CD4-positive, alpha-beta T cell treated with Interleukin-10 for 1 hour (primary cell): Measurements from ENCODE around the gene CD2.

Experiments used
- DNase-seq: peaks from one replicate; pipeline ENCODE4 v3.0.0-alpha.2; 2020

The CD2 gene

DNA sequence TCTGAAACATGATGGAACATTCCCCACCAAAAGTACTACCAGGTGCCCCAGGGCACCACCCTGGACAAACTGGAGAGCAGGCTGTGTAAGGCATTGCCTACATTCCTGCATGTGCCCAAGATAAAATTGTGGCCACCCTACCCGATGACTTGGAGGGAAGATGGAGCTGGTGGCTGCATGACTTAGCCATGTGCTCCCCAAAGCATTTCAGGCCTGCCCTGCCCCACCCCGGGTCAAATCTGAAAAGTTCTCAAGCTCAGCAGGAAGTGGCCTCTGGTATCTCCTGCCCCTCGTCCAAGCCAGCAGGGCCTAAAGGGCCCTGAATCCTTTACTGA, 8.5 kb downstream of the CD2 start:
- no peak for DNase-seq

DNA sequence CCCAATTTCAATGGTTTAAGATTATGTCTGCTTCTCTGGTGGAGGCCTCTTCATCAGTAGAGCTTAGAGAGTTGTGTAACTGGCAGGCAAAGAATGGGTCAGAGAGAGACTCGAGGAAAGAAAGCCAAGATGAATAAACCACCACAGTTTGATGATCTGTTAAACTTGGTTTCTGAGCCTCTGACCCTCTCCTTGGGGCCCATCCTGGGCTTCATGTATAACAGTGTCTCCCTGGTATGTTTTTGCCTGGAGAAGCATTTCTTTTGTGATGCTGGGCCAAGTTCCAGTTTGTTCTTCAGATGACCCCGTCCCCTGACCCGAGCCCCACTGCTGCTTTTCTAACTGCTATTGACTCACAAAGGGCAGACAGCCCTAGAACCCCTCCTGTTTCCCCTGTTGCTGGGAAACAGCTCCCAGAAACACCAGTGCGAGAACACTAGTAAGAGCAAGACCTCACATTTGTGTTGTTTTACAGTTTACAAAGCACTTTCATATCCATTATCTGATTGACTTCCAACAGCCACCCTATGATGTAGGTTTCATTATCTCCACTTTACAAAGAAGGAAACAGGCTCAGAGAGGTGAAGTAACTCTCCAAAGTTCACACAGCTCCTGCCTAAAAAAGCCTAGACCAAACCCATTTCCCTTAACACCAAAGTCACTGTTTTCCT, 9.0 kb downstream of the CD2 start:
- peak; percentile 77 for DNase-seq

DNA sequence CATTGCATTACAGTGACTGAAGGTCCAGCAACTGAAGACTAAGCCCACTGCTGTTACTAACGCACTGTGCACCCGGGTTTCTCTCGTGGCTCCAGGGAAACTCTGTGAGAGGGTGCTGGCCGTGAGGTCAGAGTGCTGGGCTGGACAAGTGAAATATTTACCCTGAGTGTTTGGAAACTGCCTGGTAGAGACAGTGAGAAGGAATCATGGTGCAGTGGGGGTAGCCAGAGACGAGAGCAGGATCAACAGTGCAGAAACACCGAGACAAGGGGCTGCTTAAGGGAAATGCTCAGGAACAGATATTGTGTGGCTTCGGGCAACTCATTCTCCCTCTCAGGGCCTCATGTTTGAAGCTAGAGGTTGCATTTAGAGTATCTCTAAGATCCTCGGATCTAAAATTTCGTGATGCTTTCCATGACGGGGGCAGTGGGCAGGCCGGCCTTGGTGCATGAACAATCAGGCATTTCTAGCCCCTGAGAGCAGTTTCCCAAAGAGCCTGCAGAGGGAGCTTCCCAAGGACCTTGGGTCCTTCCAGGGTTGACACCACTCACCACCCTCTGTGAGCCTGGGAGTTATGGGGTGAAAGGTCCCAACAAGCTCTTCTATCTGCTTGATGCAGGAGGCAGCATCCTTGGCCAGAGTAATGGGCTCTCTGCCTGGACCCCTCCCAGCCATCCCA, 9.7 kb downstream of the CD2 start:
- DNase-seq, result peak; percentile 66

DNA sequence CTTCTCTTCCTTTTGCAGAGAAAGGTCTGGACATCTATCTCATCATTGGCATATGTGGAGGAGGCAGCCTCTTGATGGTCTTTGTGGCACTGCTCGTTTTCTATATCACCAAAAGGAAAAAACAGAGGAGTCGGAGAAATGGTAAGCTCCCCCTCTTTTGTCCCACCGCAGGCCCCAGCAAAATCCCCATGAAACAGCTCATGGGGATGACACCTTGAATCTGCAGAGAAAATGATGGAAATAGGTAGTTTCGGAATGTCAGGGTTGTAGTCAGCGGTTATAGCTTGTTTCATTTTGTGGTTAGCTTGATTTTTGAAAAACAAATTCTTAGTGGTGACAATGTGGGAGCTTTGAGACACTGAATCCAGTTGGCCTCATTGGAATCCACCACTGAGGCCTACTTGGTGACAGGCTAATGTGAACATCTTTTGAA, 10.3 kb downstream of the CD2 start:
- peak; percentile 75 for DNase-seq

DNA sequence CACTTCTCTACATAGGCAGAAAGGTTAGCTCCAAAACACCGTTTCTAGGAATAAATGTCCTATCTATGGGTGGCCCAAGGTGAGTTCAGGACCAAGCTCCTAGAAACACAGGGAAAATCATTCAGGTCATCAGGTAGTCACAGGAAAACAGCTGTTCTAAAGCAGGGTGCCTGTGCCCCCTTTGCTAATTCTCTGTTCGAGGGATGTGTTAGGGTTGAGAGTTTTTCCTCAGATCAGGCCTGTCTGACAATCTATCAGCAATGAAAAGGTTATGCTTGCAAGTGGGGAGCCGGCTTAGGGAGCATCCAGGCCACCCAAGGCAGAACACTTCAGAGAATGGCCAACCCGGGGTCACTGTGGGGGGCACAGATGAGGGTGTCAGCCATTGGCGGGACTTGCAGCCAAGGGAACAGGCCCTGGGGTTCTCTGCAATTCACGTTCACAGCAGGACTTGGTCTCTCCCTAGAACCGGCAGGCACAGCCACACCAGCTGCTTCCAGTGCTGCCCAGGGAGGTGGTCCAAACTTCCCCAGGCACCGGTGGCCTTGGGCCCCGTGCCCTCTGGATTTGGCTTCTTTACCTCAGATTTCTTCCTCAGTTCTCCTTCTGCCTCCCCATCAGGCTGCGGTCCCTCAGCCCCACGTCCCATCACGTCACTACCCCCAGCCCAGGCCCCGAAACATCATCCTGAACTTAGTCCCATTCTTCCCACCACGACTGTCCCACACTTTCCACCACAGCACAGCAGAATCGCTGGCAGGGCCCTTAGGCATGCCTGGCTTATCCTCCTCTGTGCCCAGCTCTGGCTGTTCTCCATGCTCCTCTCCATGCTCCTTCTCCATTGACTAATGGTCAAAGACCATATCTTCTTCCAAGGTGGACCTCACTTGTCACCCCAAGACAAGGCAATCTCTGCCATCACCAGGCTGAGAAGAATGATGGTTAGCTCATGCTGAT, 11.0 kb downstream of the CD2 start:
- DNase-seq, result no peak

DNA sequence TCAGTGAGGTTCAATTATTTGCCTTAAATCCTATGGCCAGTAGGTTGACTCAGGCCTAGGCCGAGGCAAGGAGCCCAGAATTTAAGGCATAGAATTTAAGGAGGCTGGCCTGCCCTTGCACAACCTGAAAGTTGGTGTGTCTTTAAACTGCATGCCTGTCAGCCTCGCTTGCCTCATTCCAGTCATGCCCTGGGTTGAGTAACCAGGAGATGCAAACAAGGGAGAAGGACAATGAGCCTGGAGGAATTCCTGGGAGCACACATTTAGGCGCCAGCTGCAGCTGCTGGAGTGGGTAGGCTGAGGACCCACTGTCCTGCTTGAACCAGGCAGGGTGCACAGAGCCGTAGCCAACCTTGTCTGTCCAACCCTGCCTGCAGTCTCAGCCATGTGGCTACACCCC, 11.7 kb downstream of the CD2 start:
- no peak for DNase-seq

DNA sequence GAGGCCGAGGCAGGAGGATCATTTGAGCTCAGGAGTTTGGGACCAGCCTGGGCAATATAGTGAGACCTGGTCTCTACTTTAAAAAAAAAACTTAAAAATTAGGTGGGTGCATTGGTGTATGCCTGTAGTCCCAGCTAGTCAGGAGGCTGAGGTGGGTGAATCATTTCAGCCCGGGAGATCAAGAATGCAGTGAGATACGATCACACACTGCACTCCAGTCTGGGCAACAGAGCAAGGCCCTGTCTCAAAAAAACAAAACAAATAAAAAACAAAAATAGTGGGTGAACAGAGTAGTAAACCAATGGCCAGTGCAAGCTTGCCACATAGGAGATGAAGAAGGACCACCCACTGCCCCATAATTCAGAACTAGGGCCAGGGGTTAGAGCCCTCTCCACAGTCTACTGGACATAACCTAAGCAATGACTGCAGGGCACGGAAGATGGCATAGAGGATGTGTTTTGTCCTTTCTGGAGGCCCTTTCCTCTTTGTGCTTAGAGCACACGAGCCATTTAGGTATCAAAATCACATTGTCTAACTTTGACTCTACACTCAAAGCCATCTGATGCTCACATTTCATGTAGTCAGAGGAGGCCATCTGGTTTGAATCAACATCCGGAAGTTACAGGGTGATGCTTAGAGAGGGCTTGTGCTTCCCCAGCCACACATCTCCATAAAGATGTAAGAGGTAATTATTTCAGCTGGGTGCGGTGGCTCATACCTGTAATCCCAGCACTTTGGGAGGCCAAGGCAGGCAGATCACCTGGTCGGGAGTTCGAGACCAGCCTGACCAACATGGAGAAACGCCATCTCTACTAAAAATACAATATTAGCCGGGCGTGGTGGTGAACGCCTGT, 12.6 kb downstream of the CD2 start:
- DNase-seq, result peak; percentile 69

DNA sequence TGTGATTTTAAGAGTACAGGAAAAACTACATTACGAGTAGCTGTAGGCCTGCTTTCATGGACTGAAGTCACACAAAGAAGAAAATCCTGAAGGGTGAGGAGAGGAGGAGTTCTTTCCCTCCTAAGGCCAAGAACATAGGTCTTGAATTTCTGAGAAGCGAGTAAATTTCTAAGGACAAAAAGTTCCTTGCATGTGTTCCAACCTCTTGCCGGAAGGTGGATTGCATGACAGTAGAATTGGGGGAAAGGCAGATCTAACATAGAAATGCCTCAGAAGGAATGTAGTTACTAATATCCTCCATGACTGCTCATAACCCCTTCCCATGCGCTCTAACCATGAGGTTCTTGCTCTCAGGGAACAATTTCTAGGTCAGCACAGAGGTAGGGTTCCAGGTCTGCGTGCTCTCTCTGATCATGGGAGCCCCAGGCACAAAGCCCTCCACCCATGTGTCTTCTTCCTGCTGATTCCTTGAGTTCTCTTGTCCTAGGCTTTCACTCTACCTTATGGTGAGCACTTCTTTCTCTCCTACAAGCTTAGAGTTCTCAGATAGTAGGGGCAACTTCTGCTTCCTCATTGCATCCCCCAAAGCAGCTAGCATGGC, 13.7 kb downstream of the CD2 start:
- no peak for DNase-seq

DNA sequence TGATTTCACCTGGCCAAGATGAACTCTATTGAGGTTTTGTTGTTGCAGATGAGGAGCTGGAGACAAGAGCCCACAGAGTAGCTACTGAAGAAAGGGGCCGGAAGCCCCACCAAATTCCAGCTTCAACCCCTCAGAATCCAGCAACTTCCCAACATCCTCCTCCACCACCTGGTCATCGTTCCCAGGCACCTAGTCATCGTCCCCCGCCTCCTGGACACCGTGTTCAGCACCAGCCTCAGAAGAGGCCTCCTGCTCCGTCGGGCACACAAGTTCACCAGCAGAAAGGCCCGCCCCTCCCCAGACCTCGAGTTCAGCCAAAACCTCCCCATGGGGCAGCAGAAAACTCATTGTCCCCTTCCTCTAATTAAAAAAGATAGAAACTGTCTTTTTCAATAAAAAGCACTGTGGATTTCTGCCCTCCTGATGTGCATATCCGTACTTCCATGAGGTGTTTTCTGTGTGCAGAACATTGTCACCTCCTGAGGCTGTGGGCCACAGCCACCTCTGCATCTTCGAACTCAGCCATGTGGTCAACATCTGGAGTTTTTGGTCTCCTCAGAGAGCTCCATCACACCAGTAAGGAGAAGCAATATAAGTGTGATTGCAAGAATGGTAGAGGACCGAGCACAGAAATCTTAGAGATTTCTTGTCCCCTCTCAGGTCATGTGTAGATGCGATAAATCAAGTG, 14.3 kb downstream of the CD2 start:
- no peak for DNase-seq

DNA sequence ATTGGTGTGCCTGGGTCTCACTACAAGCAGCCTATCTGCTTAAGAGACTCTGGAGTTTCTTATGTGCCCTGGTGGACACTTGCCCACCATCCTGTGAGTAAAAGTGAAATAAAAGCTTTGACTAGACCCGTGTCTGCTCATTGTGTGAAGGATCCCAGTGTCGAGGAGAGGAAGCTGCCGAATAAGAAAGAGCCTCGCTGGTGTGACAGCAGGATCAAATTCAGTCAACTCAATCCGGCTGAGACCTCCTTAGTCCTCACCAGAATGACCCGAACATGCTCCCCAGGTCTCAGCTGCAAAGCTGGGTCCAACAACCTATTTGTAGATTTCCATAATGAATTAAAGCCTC, 14.8 kb downstream of the CD2 start:
- DNase-seq, result peak; percentile 33

DNA sequence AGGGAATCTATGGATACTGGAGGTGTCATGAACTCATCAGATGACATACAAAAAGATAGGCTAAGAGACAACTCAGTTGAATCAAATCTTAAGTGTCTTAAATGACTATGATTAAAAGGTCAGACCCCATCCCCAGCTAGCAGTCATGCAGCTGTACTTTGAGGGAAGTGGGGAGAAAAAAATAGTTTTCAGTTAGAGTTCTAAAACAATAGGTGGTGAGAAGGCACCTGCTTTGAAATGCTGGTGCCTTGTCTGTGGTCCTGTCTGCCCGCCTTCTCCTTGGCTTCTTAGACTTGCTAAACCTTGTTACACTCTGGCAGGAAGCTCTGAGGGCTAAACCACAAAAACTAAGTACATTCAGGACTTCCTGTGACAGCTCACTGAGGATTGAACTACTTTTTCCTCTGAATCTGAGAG, 15.3 kb downstream of the CD2 start:
- DNase-seq, result peak; percentile 87

DNA sequence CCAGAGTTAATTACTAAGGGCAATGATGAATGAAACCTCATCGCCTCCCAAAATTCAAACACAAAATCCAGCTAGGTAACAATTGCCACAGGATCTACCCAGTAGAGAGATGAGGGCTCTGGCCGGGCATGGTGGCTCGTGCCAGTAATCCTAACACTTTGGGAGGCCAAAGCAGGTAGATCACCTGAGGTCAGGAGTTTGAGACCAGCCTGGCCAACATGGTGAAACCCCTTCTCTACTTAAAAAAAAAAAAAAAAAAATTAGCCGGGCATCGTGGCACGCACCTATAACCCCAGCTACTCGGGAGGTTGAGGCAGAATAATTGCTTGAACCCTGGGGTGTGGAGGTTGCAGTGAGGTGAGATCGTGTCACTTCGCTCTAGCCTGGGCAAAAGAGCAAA, 15.8 kb downstream of the CD2 start:
- no peak for DNase-seq

DNA sequence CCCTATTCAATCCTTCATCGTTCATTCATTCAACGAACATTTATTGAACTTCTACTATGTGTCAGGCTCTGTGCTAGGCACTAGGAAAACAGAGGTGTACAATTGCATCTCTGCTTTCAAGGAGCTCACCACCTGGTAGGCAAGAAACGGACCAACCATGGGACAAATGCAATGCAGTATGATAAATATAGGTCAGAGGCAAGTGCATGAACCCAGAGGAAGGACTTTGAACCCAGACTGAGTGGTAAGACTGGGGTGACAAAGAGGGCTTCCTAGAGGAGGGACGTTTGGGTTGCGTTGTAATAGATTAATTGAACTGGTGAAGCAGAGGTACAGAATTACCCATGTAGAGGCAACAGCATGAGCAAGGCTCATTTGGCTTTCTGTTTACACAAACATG, 16.4 kb downstream of the CD2 start:
- peak; percentile 51 for DNase-seq

DNA sequence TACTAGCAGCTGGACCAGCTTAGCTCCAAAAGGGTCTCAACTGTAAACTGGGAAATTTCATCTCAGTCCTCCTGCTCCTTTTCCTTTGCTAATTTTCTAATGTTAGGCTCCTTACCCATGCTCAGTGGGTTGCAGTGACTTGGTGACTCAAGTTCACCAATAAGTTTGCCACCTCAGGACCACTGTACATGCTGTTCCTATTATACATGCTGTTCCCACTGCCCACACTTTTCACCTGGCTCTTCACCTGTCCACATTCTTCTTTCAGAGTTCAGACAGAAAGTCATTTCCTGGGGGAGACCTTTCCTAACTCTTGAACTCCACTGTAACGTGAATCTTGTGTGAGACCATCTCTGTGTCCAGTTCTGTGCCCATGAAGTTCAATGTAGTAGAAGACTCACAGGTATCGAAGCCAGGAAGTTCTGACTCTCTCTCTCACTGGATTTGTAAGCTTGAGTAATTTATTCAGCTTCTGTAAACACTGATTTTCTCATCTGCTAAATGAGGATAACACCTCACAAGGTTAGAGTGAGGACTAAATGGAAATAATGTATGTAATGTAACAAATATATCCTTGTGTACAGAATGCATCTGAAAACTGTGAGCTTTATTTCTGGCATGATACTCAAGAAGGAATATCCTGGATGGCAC, 17.9 kb downstream of the CD2 start:
- DNase-seq, result no peak

DNA sequence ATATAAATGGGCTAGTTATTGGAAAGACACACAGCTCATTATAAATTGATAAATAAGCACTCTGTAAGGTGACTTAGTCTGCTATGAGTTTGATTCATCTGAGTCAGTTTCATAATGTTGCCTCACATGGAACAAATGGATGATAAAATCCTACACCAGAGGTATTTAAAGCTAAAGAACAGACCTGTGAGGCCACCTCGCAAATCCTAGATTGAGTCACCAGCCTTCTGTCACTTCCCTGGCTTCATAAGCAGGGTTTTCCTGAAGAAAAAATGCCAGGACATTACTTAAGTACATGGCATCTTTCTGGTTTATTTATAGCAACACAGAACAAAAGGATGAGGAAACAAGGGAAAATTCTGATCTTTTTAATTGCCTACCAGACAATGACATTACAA, 18.4 kb downstream of the CD2 start:
- DNase-seq, result no peak

DNA sequence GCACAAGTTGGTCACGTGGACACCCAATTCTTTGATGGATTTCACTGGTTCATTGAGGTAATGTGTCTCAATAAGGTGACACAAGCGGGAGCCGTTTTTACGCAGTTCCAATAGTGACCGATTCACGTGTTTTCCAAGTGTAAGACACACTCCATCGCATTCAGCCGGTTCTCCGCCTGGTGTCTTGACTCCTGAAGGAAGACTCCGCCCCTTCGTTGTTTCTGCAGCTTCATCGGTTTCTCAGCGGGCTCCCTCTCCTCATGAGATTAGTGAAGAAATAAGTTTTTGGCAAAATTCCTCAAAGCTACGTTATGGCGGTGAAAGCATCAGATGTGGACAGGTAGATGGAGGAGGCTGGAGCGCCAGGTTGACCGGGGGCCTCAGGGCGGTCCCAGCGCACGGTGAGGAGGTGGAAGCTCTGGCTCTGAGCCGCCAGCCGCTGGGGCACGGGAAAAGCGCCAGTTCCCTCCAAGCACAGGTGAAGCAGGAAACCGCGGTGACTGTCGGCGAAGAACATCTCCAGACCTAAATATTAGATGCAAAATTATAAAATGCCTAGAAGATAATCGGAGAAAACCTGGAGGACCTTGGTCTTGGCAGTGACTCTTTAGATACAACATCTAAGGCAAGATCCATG, 21.0 kb downstream of the CD2 start:
- no peak for DNase-seq

DNA sequence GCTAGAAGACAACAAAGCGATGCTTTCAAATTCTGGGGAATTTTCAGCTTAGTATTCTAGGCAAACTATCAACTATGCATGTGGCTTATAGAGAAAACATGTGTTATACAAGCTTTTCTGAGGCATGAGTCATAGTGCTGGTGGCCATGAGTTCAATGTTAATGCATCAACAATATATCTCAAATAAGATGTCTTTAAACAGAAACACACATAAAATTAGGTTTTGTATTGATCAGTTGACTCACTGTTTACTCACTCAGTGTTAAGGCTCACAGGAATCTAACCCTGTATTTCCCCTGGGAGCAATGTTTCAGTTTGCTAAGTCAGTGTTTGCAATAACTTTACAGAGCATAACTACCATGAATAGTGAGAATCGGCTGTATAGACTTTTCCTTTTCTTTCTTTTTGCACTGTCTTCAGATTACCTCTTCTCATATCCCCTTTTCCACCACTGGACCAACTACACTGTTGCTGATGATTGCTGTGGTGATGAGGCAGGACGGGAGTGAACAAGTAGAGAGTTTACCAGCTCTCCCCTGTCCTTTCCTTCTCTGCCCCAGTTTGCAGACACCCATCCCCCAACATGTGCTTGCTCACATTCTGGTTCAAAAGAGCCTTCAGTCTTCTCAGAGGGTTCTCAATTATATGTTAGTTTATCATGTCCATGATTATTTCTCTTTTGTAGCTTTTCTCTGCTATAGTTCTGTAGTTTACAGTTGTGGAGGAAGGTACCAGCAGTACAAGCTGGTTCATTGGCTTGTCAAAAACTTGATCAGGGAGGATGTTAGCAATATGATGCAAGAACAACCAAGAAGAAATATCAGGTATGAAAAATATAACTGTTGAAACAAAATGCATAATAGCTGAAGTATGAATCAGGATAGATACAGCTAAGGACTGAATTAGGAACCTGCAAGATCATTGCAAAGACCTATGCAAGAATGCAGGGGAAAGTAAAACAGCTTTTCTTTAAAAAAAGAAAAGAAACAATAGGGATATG, 23.9 kb downstream of the CD2 start:
- no peak for DNase-seq

DNA sequence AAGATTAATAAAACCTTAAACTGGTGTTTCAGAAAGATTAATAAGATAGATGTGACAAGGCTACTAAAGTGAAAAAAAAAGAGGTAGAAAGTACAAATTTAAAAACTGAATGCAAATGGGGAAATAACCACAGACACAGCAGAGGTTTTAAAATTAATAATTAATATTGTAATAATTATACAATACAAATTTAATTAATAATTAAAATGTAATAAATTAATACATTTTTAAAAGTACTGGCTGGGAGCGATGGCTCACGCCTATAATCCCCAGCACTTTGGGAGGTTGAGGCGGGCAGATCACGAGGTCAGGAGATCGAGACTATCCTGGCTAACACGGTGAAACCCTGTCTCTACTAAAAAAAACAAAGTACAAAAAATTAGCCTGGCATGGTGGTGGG, 26.8 kb downstream of the CD2 start:
- DNase-seq, result no peak

DNA sequence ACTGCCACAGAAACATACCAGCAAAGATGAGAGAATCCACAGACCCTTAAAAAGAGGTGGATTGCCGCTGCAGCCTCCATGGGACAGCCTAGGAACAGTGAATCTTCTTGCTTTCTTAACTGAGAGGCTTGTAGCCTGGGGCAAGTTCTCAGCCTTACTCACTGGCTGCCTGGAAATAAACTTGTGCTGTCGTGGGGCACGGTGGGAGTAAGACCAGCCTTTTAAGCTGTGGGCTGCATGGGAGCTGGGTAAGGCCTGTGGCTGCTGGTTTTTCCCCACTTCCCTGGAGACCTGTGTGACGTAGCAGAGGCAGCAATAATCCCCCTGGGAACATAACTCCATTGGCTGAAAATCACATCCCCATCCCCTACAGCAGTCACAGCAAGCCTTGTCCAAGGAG, 30.8 kb downstream of the CD2 start:
- DNase-seq, result no peak

DNA sequence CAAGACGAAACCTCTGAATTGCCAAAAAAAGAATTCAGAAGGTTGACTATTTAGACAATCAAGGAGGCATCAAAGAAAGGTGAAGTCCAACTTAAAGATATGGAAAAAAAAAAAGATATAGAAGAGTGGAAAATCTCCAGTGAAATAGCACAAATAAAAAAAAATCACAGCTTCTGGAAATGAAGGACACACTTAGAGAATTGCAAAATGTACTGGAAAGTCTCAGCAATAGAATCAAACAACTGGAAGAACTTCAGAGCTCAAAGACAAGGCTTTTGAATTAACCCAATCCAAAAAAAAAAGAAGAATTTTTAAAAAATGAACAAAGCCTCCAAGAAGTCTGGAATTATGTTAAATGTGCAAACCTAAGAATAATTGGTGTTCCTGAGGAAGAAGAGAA, 31.8 kb downstream of the CD2 start:
- no peak for DNase-seq
